Activated B cell treated with CpG ODN at 0.5 μM for 24 hours (primary cell): ENCODE results near the gene CBX7. TPM values are rescaled to one million over a fixed set of nuclear protein-coding genes. Genes with fewer than 3 reads are reported as not detected.
A peak's percentile ranks its signal among the peaks of the same experiment; 100 is the strongest.

Source experiments
- ATAC-seq: fragments of 200-7000 bp; cut with Tn5 transposase; one replicate; pipeline ENCODE4 v1.10.0; 2021; ENCODE audit warnings: low read depth, mild to moderate bottlenecking, moderate library complexity
- CTCF ChIA-PET: fragments of 350-600 bp; sonication (Branson Sonifier 250); formaldehyde crosslinking; loops from one replicate; lab custom pipeline; 2021; ENCODE audit warnings: antibody characterized with exemption; lab: Charles Lee
- POLR2A ChIA-PET: fragments of 350-600 bp; sonication (Branson Sonifier 250); formaldehyde crosslinking; loops from one replicate; lab custom pipeline; 2021; ENCODE audit warnings: antibody characterized with exemption; lab: Charles Lee
- DNase-seq: peaks from one replicate; pipeline ENCODE4 v3.0.0; 2022
- H3K27ac Mint-ChIP-seq: one replicate; pipeline ENCODE4 v1.8.0; 2020; ENCODE audit warnings: mixed read lengths
- H3K27me3 Mint-ChIP-seq: one replicate; pipeline ENCODE4 v1.8.0; 2021; ENCODE audit warnings: mixed read lengths
- H3K36me3 Mint-ChIP-seq: one replicate; pipeline ENCODE4 v1.8.0; 2021; ENCODE audit warnings: low read depth, mixed read lengths
- H3K4me1 Mint-ChIP-seq: one replicate; pipeline ENCODE4 v1.8.0; 2021; ENCODE audit warnings: mixed read lengths
- H3K4me3 Mint-ChIP-seq: one replicate; pipeline ENCODE4 v1.8.0; 2020; ENCODE audit warnings: mild to moderate bottlenecking, mixed read lengths
- H3K9me3 Mint-ChIP-seq: one replicate; pipeline ENCODE4 v1.8.0; 2020; ENCODE audit warnings: mixed read lengths
- CTCF ChIP-seq: fragments of 200-600 bp; IDR thresholded peaks from one replicate; pipeline ENCODE4 v1.8.0; 2022; ENCODE audit warnings: antibody characterized with exemption, mild to moderate bottlenecking
- intact Hi-C: fragments of 100-400 bp; cut with micrococcal nuclease; formaldehyde crosslinking; loops from one replicate; pipeline ENCODE4 v1.15.1; 2024
- total RNA-seq: library from RNA; stranded (reverse); gene quantifications from 2 replicates; pipeline ENCODE4 v1.2.3, GENCODE V29; 2022

CBX7 gene
- total RNA-seq, 1 donor from 2014 or later = 45.4 TPM

GRCh38 chr22:39138357-39138997 lies 14.0 kb downstream of the CBX7 start:
- ATAC-seq = no peak

GRCh38 chr22:39136317-39136716 lies 16.2 kb downstream of the CBX7 start:
- Mint-ChIP-seq H3K27ac (no peak overlapping the region), H3K36me3 (peaks cover 44% of the 10 kb centered on the region)

More at GRCh38 chr22:39138357-39138997, 14.0 kb downstream of the CBX7 start:
- Mint-ChIP-seq H3K27ac (no peak overlapping the region), H3K36me3 (peaks cover 27% of the 10 kb centered on the region), H3K4me3 (no peak overlapping the region), H3K27me3 (no peaks in the 10 kb centered on the region), H3K9me3 (no peaks in the 10 kb centered on the region), H3K4me1 (peaks cover under 1% of the 10 kb centered on the region)
- ChIA-PET POLR2A (interaction anchor here (0.7 to 1.1 kb wide), 2 partner anchors 381 to 1446 kb away, joined by 5 to 9 read pairs; no protein-coding TSS in a partner anchor), CTCF (no interaction called here)
- no peak for TF ChIP-seq CTCF
- intact Hi-C loops = no loop called here
- DNase-seq = no peak

GRCh38 chr22:39135092-39135896 lies 17.2 kb downstream of the CBX7 start:
- H3K4me1 Mint-ChIP-seq = no peaks in the 10 kb centered on the region
- no peak for TF ChIP-seq CTCF
- no peaks in the 10 kb centered on the region for H3K9me3 Mint-ChIP-seq
- H3K27ac Mint-ChIP-seq = no peak overlapping the region
- ChIA-PET POLR2A (interaction anchor here (0.7 to 1.1 kb wide), 3 partner anchors 176 to 1212 kb away, joined by 3 to 6 read pairs (median 4); no protein-coding TSS in a partner anchor), CTCF (interaction anchor here (0.6 to 1.4 kb wide), 10 partner anchors 8 to 878 kb away, joined by 3 to 5 read pairs (median 4); partner anchors contain the start of gene RPL3)
- DNase-seq = no peak
- no peak overlapping the region for H3K4me3 Mint-ChIP-seq
- peak; percentile 92 for ATAC-seq
- intact Hi-C loops = loop anchor here (1.0 to 2.0 kb wide), 2 partner anchors 18 to 176 kb away; partner anchors contain the start of gene CBX7
- peaks cover 49% of the 10 kb centered on the region for H3K36me3 Mint-ChIP-seq
- H3K27me3 Mint-ChIP-seq = no peaks in the 10 kb centered on the region

More at GRCh38 chr22:39136317-39136716, 16.2 kb downstream of the CBX7 start:
- no peak for ATAC-seq
- no peak overlapping the region for H3K4me3 Mint-ChIP-seq
- DNase-seq = no peak
- H3K4me1 Mint-ChIP-seq = no peaks in the 10 kb centered on the region
- CTCF ChIA-PET = interaction anchor here (1.1 to 1.2 kb wide), 3 partner anchors 10 to 183 kb away, joined by 3 to 5 read pairs (median 5); partner anchors contain the start of gene RPL3
- POLR2A ChIA-PET = interaction anchor here (0.7 kb wide), 2 partner anchors 15 to 108 kb away, joined by 3 to 5 read pairs; no protein-coding TSS in a partner anchor
- no peaks in the 10 kb centered on the region for H3K27me3 Mint-ChIP-seq
- TF ChIP-seq CTCF = no peak
- no peaks in the 10 kb centered on the region for H3K9me3 Mint-ChIP-seq
- intact Hi-C loops = no loop called here

- POLR2A ChIA-PET = interaction anchor here (1.0 to 1.1 kb wide), 2 partner anchors 177 to 183 kb away, joined by 3 to 6 read pairs; no protein-coding TSS in a partner anchor
- Mint-ChIP-seq H3K27me3 (no peaks in the 10 kb centered on the region), H3K9me3 (no peaks in the 10 kb centered on the region), H3K4me3 (no peak overlapping the region), H3K36me3 (peaks cover 49% of the 10 kb centered on the region), H3K27ac (no peak overlapping the region), H3K4me1 (no peaks in the 10 kb centered on the region)
- CTCF ChIA-PET = interaction anchor here (0.8 to 1.4 kb wide), 4 partner anchors 9 to 396 kb away, joined by 3 to 4 read pairs (median 3); no protein-coding TSS in a partner anchor
- no peak for TF ChIP-seq CTCF
- ATAC-seq (no peak), DNase-seq (no peak)
- intact Hi-C loops = loop anchor here (1.0 to 2.0 kb wide), 2 partner anchors 18 to 177 kb away; partner anchors contain the start of gene CBX7
Measured at GRCh38 chr22:39134366-39135091, 18.0 kb downstream of the CBX7 start.
